Measurements from ENCODE around the gene ARHGEF10L.

Gene ARHGEF10L

DNA sequence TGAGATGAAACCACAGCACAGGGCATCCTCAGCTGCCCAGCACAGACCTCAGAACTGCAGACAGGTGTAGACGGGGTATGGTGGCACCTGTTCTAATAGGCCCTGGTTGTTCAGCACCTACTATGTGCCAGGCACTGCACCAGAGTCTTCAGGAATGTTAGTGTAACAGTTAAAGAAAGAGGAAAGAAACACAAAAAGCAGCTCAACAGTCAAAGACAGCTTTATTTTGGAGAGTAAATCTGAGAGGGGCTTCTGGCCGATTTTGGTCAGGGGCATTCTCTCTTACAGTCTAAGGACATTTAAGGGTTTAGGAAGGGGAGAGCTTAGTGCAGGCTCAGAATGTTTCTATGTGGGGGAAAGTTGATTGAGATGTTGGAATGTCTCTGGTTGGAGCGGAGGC, 170.5 kb downstream of the ARHGEF10L start:
- H3K4me3 Mint-ChIP-seq: no peak overlapping the region
- H3K27me3 Mint-ChIP-seq: peaks cover 4 to 62% of the 10 kb centered on the region in 2 donors
- no peak overlapping the region for H3K27ac Mint-ChIP-seq
- no peaks in the 10 kb centered on the region for H3K36me3 Mint-ChIP-seq (ENCODE audit: insufficient read depth)
- no peaks in the 10 kb centered on the region for H3K9me3 Mint-ChIP-seq
- no peaks in the 10 kb centered on the region for H3K4me1 Mint-ChIP-seq (ENCODE audit: low read depth in 2 of 2)
- DNase-seq: no peak
- no peak for ATAC-seq (replicated peaks)

DNA sequence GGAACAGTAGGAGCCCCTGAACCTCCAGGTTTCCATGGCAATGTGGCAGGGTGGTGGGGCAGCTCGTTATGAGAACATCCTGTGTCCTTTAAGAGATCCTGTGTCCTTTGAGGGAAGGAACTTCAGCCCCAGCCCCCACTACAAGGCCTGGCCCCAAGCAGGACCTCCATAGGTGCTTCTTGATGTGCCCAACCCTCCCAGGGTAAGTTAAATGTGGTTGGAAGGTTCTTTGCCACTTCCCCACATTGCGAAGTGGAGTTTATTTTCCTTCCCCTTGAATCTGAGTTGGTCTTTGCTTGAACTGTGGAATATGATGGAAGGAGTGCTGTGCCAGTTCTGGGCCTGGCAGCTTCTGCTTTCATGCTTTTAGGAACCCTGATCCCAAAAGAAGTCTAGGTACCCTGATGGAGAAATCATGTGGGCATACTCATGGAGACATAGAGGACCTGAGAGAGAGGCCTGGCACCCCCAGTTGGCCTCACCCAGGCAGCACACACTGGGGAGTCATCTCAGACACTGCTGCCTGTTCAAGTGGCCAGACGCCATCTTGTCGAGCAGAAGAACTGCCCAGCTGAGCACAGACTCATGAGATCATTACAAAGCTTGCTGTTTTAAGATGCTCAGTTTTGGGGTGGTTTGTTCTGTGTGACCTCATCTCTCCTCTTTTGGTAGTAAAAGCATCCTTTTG, 171.5 kb downstream of the ARHGEF10L start:
- ATAC-seq (replicated peaks) (no peak), DNase-seq (no peak)
- Mint-ChIP-seq H3K36me3 (ENCODE audit: insufficient read depth) (no peaks in the 10 kb centered on the region), H3K27me3 (peaks cover 0 to 67% of the 10 kb centered on the region in 2 donors), H3K4me3 (no peak overlapping the region), H3K9me3 (no peaks in the 10 kb centered on the region), H3K4me1 (ENCODE audit: low read depth in 2 of 2) (no peaks in the 10 kb centered on the region), H3K27ac (no peak overlapping the region)

DNA sequence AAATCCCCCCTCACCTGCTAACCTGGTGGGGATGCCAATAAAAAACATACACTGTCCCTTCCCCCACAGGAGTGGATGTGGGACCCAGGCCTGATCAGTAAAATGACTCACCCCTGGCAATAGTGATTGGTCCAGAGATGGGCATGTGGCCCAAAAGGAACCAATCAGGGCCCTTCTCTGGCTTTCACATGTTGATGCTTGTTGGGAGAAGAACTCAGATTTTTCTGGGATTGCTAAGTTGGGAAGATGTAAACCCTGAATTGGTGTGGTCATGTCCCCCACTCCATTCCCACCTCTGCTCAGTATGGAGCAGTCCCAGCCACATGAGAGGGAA, 172.0 kb downstream of the ARHGEF10L start:
- no peak for DNase-seq
- no peak overlapping the region for H3K4me3 Mint-ChIP-seq
- no peak for ATAC-seq (replicated peaks)
- no peaks in the 10 kb centered on the region for H3K9me3 Mint-ChIP-seq
- H3K27me3 Mint-ChIP-seq: peaks cover 0 to 67% of the 10 kb centered on the region in 2 donors
- no peaks in the 10 kb centered on the region for H3K4me1 Mint-ChIP-seq (ENCODE audit: low read depth in 2 of 2)
- no peaks in the 10 kb centered on the region for H3K36me3 Mint-ChIP-seq (ENCODE audit: insufficient read depth)
- H3K27ac Mint-ChIP-seq: no peak overlapping the region

DNA sequence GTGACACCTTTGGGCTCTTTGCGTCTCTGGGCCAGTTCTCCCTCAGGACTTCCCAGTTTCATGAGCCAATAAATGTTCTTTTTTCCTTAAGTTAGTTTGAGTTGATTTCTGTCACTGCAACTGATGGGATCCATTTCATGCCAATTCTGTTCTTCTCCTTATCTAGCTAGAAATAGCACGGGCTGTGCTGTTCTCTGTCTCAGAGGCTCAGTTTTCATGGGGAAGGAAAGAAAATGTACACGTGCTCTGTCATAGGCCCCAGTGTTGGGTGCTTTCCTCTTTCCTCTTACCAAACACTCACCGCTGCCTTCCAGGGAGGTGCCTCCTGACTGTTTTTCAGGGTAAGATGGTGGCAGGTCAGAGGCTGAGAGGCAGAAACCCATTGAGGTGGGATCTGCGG, 172.4 kb downstream of the ARHGEF10L start:
- ATAC-seq (replicated peaks) (no peak), DNase-seq (no peak)
- H3K9me3 Mint-ChIP-seq: no peaks in the 10 kb centered on the region
- H3K36me3 Mint-ChIP-seq (ENCODE audit: insufficient read depth): no peaks in the 10 kb centered on the region
- peaks cover 2 to 67% of the 10 kb centered on the region in 2 donors for H3K27me3 Mint-ChIP-seq
- no peak overlapping the region for H3K4me3 Mint-ChIP-seq
- no peaks in the 10 kb centered on the region for H3K4me1 Mint-ChIP-seq (ENCODE audit: low read depth in 2 of 2)
- no peak overlapping the region for H3K27ac Mint-ChIP-seq

DNA sequence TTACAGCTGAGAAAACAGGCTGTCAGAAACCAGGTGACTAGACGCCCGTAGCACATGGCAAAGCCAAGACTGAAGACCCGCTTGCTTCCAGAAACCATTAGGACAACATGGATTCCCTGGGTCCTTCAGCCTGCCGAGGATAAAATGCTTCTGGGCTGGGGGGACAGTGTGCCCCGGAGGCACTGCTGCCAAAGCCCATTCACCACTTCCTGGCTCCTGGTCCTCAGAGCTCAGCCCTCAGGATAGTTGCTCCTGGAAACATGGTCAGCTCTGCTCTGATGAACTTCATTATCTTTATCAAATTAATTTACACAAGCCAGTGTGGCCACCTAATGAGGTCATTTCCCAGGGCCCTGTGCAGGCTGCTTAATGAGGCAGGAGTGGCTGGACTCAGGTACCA, 174.5 kb downstream of the ARHGEF10L start:
- Mint-ChIP-seq H3K36me3 (ENCODE audit: insufficient read depth) (no peaks in the 10 kb centered on the region), H3K4me3 (no peak overlapping the region), H3K27ac (no peak overlapping the region), H3K4me1 (ENCODE audit: low read depth in 2 of 2) (no peaks in the 10 kb centered on the region), H3K27me3 (peaks cover 17 to 67% of the 10 kb centered on the region in 2 donors), H3K9me3 (no peaks in the 10 kb centered on the region)
- ATAC-seq (replicated peaks) (no peak), DNase-seq (no peak)

DNA sequence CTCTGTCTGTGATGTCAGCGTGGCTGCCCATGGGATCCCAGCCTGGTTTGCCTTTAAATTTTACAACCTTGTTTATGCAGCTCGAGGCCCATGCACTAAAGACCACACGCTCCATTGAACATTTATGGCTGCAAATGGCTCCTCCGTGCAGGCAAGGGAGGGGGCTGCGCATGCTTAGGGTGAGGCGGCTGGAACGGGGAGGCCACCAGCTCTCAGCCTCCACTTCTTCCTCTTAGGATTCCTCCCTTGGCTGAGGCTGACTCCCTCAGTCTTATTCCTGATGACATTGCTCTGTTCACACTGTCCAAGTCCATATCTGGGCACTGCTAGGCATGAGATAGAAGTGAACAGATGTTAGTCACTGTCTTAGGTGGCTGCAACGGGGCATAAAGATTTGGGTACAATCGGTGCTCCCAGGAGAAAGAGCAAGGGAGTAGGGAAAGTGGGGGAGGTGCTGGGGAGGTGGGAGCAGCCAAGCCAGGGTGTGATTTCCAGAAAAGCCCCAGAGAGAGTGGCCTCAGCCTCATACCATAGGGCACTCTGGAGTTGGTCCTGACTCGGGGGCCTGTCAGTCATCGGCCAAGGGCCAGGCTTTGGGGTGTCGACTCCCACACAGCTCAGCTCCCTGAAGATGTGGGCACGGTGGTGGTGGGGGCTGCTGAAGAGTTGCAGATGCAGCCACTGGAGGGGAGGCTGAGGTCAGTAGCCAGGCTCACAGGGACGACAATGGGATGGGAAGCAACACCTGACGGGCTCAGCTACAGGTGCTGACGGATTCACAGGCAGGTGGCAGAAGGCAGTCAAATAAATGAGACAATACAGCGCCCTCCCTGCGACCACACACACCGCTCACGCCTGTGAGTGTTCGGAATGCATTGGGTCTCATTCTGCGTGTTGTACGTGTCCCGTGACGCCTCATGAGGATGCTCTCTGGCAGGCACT, 178.4 kb downstream of the ARHGEF10L start:
- Mint-ChIP-seq H3K27me3 (peaks cover 17 to 81% of the 10 kb centered on the region in 2 donors), H3K27ac (no peak overlapping the region), H3K4me3 (no peak overlapping the region), H3K9me3 (no peaks in the 10 kb centered on the region), H3K4me1 (ENCODE audit: low read depth in 2 of 2) (no peaks in the 10 kb centered on the region), H3K36me3 (ENCODE audit: insufficient read depth) (peaks cover 3% of the 10 kb centered on the region)
- DNase-seq (no peak), ATAC-seq (replicated peaks) (no peak)

DNA sequence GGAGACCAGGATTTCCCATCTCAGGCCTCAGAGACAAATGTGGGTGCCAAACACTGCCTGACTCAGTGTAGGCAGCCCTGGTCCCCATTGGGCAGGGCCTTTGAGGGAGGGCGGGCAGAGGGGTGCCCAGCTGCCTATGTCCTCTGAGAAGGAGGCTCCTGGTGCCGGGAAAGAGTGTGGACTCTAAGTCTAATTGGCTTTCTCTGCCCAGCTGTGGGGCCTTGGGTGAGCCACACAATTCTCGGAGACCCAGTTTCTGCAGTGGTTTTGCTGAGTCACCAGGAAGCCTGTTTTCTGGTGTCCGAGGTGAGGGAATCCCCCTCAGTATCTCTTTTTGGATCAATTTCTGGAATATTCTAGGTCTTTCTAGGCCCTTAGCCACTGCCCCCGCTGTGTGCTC, 180.4 kb downstream of the ARHGEF10L start:
- no peak for DNase-seq
- no peak for ATAC-seq (replicated peaks)
- no peaks in the 10 kb centered on the region for H3K9me3 Mint-ChIP-seq
- no peaks in the 10 kb centered on the region for H3K4me1 Mint-ChIP-seq (ENCODE audit: low read depth in 2 of 2)
- H3K36me3 Mint-ChIP-seq (ENCODE audit: insufficient read depth): peaks cover 3% of the 10 kb centered on the region
- H3K4me3 Mint-ChIP-seq: no peak overlapping the region
- H3K27ac Mint-ChIP-seq: no peak overlapping the region
- H3K27me3 Mint-ChIP-seq: peaks cover 23 to 81% of the 10 kb centered on the region in 2 donors

DNA sequence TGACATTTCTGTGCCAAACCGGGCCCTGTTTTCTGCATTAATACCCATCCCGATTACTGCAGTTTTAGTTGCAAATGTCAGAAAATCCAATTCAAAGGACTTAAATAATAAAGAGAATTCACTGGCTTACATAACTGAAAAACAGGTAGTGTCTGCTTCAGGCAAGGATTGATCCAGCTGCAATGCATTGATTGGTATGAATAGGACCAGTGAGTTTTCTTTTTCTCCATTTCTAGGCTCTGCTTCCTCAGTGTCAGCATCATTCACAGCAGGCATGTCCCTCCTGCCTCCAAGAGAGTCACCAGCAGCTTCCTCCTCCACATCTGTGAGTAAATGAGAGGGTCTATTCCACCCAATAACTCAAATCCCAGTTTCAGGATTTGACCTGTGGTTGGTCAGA, 181.9 kb downstream of the ARHGEF10L start:
- Mint-ChIP-seq H3K4me1 (ENCODE audit: low read depth in 2 of 2) (no peaks in the 10 kb centered on the region), H3K27ac (no peak overlapping the region), H3K27me3 (peaks cover 31 to 74% of the 10 kb centered on the region in 2 donors), H3K4me3 (no peak overlapping the region), H3K9me3 (no peaks in the 10 kb centered on the region), H3K36me3 (ENCODE audit: insufficient read depth) (peaks cover 3% of the 10 kb centered on the region)
- DNase-seq (no peak), ATAC-seq (replicated peaks) (no peak)

DNA sequence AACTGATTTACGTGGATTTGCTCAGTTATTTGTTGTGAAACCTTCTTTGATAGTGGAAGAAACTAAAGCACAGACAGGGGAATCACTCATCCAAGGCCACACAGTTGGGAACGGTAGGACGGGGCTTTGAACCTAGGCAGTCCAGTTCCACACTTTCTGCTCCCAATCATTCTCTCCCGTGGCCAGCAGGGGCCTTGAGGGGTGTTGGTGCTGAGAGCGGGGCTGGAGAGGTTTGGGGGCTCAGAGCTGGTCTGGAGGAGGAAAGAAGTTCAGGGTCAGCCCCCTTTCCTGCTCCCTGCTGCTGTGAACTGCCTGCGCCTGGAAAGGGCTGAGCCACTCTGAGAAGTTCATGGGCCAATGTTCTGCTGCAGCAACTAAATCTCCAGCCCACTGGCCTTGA, 184.2 kb downstream of the ARHGEF10L start:
- ATAC-seq (replicated peaks) (no peak), DNase-seq (no peak)
- Mint-ChIP-seq H3K27me3 (peaks cover 27 to 63% of the 10 kb centered on the region in 2 donors), H3K4me1 (ENCODE audit: low read depth in 2 of 2) (no peaks in the 10 kb centered on the region), H3K9me3 (no peaks in the 10 kb centered on the region), H3K27ac (no peak overlapping the region), H3K4me3 (no peak overlapping the region), H3K36me3 (ENCODE audit: insufficient read depth) (peaks cover 3% of the 10 kb centered on the region)

DNA sequence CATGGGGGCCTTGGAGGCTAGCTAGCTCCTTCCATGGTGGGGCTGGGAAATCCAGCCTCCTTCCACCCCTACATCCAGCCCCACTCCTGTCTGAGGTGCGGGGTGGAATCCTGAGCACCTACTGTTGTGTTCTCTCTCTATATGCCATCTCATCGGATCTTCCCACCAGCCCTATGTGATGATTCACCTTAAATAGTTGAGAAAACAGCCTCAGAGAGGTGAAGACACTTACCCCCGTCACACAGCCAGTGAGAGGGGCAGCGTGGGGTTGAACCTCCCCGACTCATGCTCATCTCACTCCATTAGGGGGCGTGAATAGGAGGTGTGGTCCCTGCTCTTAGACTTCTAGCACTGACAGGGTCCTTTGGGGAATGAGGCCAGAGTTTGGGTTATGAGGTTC, 184.7 kb downstream of the ARHGEF10L start:
- no peaks in the 10 kb centered on the region for H3K9me3 Mint-ChIP-seq
- H3K27me3 Mint-ChIP-seq: peaks cover 27 to 63% of the 10 kb centered on the region in 2 donors
- no peak for ATAC-seq (replicated peaks)

DNA sequence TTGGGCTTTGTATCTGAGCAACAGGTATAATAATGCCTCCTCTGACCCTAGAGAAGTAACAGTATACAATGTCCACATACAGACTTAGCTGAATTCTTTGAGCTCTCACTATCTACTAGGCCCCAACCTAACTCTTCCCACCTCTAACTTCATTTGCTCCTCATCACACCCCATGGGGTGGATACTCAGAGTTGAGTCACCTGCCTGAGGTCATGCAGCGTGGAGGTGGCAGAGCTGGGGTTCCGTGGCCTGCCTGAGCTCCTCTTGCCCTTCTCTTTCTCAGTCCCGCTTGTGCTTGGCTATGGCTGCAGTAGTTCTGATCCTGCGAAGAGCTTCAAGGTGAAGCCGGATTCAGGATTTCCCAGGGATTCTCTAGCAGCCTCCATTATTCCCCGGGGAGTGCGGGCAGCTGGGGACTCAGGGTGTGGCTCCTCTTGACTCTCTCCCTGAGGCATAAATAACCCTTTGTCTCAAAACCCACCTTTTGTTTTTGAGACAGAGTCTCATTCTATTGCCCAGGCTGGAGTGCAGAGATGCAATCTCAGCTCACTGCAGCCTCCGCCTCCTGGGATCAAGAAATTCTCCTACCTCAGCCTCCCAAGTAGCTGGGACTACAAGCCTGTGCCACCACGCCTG, 185.7 kb downstream of the ARHGEF10L start:
- no peak overlapping the region for H3K27ac Mint-ChIP-seq
- DNase-seq (no peak), ATAC-seq (replicated peaks) (no peak)
- no peaks in the 10 kb centered on the region for H3K4me1 Mint-ChIP-seq (ENCODE audit: low read depth in 2 of 2)
- H3K4me3 Mint-ChIP-seq: no peak overlapping the region
- no peaks in the 10 kb centered on the region for H3K9me3 Mint-ChIP-seq
- H3K27me3 Mint-ChIP-seq: peaks cover 27 to 58% of the 10 kb centered on the region in 2 donors
- H3K36me3 Mint-ChIP-seq (ENCODE audit: insufficient read depth): peaks cover under 1% of the 10 kb centered on the region

More for the DNA sequence above, 184.7 kb downstream of the ARHGEF10L start:
- H3K27ac Mint-ChIP-seq: no peak overlapping the region
- peaks cover 3% of the 10 kb centered on the region for H3K36me3 Mint-ChIP-seq (ENCODE audit: insufficient read depth)
- no peak for DNase-seq
- no peaks in the 10 kb centered on the region for H3K4me1 Mint-ChIP-seq (ENCODE audit: low read depth in 2 of 2)
- H3K4me3 Mint-ChIP-seq: no peak overlapping the region

DNA sequence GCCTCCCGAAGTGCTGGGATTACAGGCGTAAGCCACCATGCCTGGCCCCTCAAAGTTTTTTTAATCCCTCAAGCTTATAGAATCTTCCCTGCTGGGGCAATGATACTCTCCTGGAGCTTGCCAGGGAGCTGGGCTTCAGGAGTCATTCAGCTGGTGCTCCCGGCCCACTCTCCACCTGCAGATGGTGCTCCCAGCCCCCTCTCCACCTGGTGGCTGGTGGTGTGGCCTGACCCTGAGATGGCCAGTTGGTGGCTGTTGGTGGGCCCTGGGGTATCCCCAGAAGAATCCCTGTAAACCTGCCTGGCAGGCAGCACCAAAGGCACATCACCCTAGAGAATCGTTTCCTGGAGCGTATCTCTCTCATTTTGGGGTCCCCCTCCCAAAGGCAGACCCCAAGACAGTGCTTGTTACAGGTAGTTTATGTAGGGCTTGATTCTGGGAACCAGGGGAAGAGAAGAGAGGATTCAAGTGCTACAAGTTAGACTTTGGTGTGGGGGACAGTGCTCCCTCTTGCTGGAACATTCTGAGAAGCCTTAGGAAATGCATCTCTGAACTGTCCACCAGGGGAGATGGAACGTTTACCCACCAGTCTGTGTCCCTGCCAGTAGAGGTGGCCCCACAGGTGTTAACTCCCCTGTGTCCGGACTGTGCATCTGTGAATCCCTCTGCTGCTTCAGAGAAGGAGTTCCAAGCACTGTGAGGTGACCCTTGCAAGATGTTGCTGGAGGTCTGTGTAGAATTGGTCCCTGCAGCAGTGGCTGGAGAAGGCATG, 186.5 kb downstream of the ARHGEF10L start:
- H3K4me1 Mint-ChIP-seq (ENCODE audit: low read depth in 2 of 2): no peaks in the 10 kb centered on the region
- H3K4me3 Mint-ChIP-seq: no peak overlapping the region
- H3K27ac Mint-ChIP-seq: no peak overlapping the region
- H3K36me3 Mint-ChIP-seq (ENCODE audit: insufficient read depth): no peaks in the 10 kb centered on the region
- peaks cover 27 to 50% of the 10 kb centered on the region in 2 donors for H3K27me3 Mint-ChIP-seq
- no peaks in the 10 kb centered on the region for H3K9me3 Mint-ChIP-seq
- ATAC-seq (replicated peaks) (no peak), DNase-seq (no peak)

DNA sequence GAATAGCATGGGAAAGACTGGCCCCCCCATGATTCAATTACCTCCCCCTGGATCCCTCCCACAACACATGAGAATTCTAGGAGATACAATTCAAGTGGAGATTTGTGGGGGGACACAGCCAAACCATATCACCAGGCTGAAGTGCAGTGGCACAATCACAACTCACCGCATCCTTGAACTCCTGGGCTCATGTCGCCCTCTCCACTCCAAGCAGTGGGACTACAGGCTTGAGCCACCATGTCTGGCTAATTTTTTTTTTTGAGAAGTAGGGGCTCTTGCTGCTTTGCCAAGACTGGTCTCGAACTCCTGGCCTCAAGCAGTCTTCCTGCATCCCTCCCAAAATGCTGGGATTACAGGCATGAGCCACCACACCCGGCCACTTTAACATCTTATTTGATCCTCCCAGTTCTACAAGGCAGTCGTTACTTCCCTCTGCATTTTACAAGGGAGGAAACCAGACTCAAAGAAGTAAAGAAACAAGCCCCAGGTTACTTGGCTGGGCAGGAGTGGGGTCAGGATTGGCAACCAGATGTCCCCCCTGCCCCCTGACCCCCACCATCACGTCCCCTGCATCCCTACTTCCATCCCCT, 188.7 kb downstream of the ARHGEF10L start:
- H3K27me3 Mint-ChIP-seq: peaks cover 26 to 45% of the 10 kb centered on the region in 2 donors
- H3K36me3 Mint-ChIP-seq (ENCODE audit: insufficient read depth): no peaks in the 10 kb centered on the region
- H3K27ac Mint-ChIP-seq: no peak overlapping the region
- H3K4me3 Mint-ChIP-seq: no peak overlapping the region
- ATAC-seq (replicated peaks): no peak
- H3K9me3 Mint-ChIP-seq: no peaks in the 10 kb centered on the region
- DNase-seq: no peak
- H3K4me1 Mint-ChIP-seq (ENCODE audit: low read depth in 2 of 2): no peaks in the 10 kb centered on the region
